Measurements from ENCODE around the gene RIOX2.

RIOX2 gene

GRCh38 chr3:97932387-97932801, 39.8 kb downstream of the RIOX2 start:
- H3K4me2 ChIP-seq (ENCODE audit: low read depth, low read length, poor library complexity, severe bottlenecking), result no peak overlapping the region
- no peaks in the 10 kb centered on the region for H3K4me1 ChIP-seq (ENCODE audit: insufficient read depth, low read length, poor library complexity, severe bottlenecking)
- H3K9me2 ChIP-seq (replicated peaks; ENCODE audit: low read depth, low read length), result no peaks in the 10 kb centered on the region
- H3F3A ChIP-seq (ENCODE audit: low read depth), result no peaks in the 10 kb centered on the region
- no peak overlapping the region for H2AFZ ChIP-seq (ENCODE audit: low read length)
- no peaks in the 10 kb centered on the region for H3K79me2 ChIP-seq (ENCODE audit: insufficient read depth, low read length)
- no peaks in the 10 kb centered on the region for H4K20me1 ChIP-seq (ENCODE audit: insufficient read depth, low read length, poor library complexity, severe bottlenecking)
- no peaks in the 10 kb centered on the region; the same call in 1 of the 2 replicates for H3K36me3 ChIP-seq (ENCODE audit: insufficient read depth, low read length)
- H3K27me3 ChIP-seq (ENCODE audit: insufficient read depth, low read length, poor library complexity, severe bottlenecking), result no peaks in the 10 kb centered on the region
- TF ChIP-seq CTCF (conservative IDR thresholded peaks at IDR 0.05; ENCODE audit: low read length) (no peak), EZH2phosphoT487 (IDR thresholded peaks at IDR 0.05; ENCODE audit: borderline replicate concordance) (no peak)
- no peak overlapping the region for H3K4me3 ChIP-seq (ENCODE audit: low read length, poor library complexity, severe bottlenecking)
- H3K9me3 ChIP-seq (ENCODE audit: insufficient read depth, low read depth, low read length), result no peaks in the 10 kb centered on the region
- H3K9ac ChIP-seq (ENCODE audit: low read depth, low read length, poor library complexity, severe bottlenecking), result no peak overlapping the region

- Histone ChIP-seq H3K4me2 (ENCODE audit: low read depth, low read length, poor library complexity, severe bottlenecking) (no peak overlapping the region), H3K36me3 (ENCODE audit: insufficient read depth, low read length) (no peaks in the 10 kb centered on the region; the same call in 1 of the 2 replicates), H3K4me1 (ENCODE audit: insufficient read depth, low read length, poor library complexity, severe bottlenecking) (no peaks in the 10 kb centered on the region), H2AFZ (ENCODE audit: low read length) (no peak overlapping the region), H3K9ac (ENCODE audit: low read depth, low read length, poor library complexity, severe bottlenecking) (no peak overlapping the region), H3K4me3 (ENCODE audit: low read length, poor library complexity, severe bottlenecking) (no peak overlapping the region), H3K9me3 (ENCODE audit: insufficient read depth, low read depth, low read length) (no peaks in the 10 kb centered on the region), H3F3A (ENCODE audit: low read depth) (no peaks in the 10 kb centered on the region), H3K9me2 (replicated peaks; ENCODE audit: low read depth, low read length) (no peaks in the 10 kb centered on the region), H3K27me3 (ENCODE audit: insufficient read depth, low read length, poor library complexity, severe bottlenecking) (no peaks in the 10 kb centered on the region), H3K79me2 (ENCODE audit: insufficient read depth, low read length) (no peaks in the 10 kb centered on the region), H4K20me1 (ENCODE audit: insufficient read depth, low read length, poor library complexity, severe bottlenecking) (no peaks in the 10 kb centered on the region)
- no peak for TF ChIP-seq CTCF (conservative IDR thresholded peaks at IDR 0.05; ENCODE audit: low read length)
- TF ChIP-seq EZH2phosphoT487 (IDR thresholded peaks at IDR 0.05; ENCODE audit: borderline replicate concordance), result no peak
Measured at GRCh38 chr3:97931218-97931617, 41.0 kb downstream of the RIOX2 start.

GRCh38 chr3:97930018-97930417, 42.2 kb downstream of the RIOX2 start:
- H3K4me2 ChIP-seq (ENCODE audit: low read depth, low read length, poor library complexity, severe bottlenecking), result no peak overlapping the region

More at GRCh38 chr3:97930018-97930417, 42.2 kb downstream of the RIOX2 start:
- Histone ChIP-seq H3K4me3 (ENCODE audit: low read length, poor library complexity, severe bottlenecking) (no peak overlapping the region), H3K27me3 (ENCODE audit: insufficient read depth, low read length, poor library complexity, severe bottlenecking) (no peaks in the 10 kb centered on the region), H3K9me3 (ENCODE audit: insufficient read depth, low read depth, low read length) (no peaks in the 10 kb centered on the region), H2AFZ (ENCODE audit: low read length) (no peak overlapping the region), H3K9ac (ENCODE audit: low read depth, low read length, poor library complexity, severe bottlenecking) (no peak overlapping the region), H3K36me3 (ENCODE audit: insufficient read depth, low read length) (no peaks in the 10 kb centered on the region), H3K79me2 (ENCODE audit: insufficient read depth, low read length) (no peaks in the 10 kb centered on the region), H3K9me2 (replicated peaks; ENCODE audit: low read depth, low read length) (no peaks in the 10 kb centered on the region), H4K20me1 (ENCODE audit: insufficient read depth, low read length, poor library complexity, severe bottlenecking) (no peaks in the 10 kb centered on the region), H3K4me1 (ENCODE audit: insufficient read depth, low read length, poor library complexity, severe bottlenecking) (no peaks in the 10 kb centered on the region), H3F3A (ENCODE audit: low read depth) (no peaks in the 10 kb centered on the region)
- no peak for TF ChIP-seq CTCF (conservative IDR thresholded peaks at IDR 0.05; ENCODE audit: low read length)
- TF ChIP-seq EZH2phosphoT487 (IDR thresholded peaks at IDR 0.05; ENCODE audit: borderline replicate concordance), result no peak

Data from Loucy (cell line).